ENCODE results near the gene UBE2D3.
"Not testable (repeated sequence)": the region's sequence is repeated elsewhere in the genome, so short reads cannot be mapped to it uniquely, and the experiment has no call there.

The UBE2D3 gene

GRCh38 chr4:102829803-102830202, 2.5 kb upstream of the UBE2D3 start:
- DNase-seq (ENCODE audit: low read depth): no peak

- DNase-seq (ENCODE audit: low read depth): no peak
These were observed 1.1 kb upstream of the UBE2D3 start for GRCh38 chr4:102828497-102828808.

- DNase-seq (ENCODE audit: low read depth): peak; percentile 95
These were observed 534 bp upstream of the UBE2D3 start for GRCh38 chr4:102827674-102828496.

DNA sequence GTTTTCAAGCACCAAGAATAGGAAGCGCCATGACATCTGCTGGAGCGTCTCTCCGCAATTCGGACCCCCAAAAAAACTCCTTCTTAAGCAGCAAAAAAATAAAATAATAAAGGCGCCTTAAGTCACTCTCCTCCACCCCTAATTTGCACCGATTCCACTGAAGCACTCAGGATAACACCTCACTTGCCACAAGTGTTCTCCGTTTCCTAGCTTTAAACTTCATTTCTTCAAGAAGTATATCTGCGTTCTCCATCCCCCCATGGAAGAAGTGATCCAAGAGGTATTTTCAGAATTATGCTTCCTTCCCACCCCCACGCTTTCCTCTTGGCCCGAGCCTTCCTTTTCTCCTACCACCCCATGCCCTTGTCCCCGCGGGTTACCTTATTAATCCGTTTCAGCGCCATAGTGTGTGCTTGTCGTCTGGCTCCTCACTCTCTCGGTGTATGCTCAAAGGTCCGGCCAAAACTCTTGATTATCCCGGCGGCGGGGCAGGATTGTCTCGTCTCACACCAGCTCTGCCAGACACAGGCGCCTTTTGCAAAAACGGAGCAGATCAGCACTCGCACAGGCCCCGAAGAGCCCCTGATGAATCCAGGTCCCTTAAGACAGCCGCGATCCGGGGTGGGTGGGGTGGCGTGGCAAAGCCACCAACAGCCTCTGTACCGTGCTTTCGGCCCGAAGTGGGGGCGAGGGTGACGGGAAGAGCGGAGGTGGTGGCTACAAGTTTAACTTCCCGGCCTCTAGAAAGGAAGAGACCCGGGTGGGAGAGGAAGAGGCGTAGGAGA, 1.1 kb downstream of the UBE2D3 start:
- no peak for DNase-seq (ENCODE audit: low read depth)

GRCh38 chr4:102825261-102826091, 1.9 kb downstream of the UBE2D3 start:
- no peak for DNase-seq (ENCODE audit: low read depth)

- DNase-seq (ENCODE audit: low read depth): no peak
These were observed 3.0 kb downstream of the UBE2D3 start for GRCh38 chr4:102824398-102824797.

DNA sequence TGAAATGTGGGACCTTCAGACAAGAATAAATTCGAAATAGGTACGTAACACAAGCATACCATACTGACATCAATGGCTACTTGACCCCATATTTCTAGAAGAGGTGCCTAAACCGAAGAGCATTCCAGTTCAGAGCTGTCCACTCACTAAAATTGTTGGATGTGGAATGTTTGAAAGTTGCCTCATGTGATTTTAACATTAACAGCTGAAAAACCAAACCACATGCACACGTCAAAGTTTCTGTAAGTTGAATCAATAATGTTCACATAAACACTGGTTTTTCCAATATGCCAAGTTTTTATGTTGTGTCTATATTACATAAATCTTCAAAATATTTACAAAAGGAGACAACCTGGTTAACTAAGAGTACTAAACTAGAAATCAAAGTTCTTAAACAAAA, 3.5 kb downstream of the UBE2D3 start:
- DNase-seq (ENCODE audit: low read depth): no peak

GRCh38 chr4:102823464-102823863, 3.9 kb downstream of the UBE2D3 start:
- DNase-seq (ENCODE audit: low read depth): no peak

- DNase-seq (ENCODE audit: low read depth): no peak
These were observed 7.6 kb downstream of the UBE2D3 start for GRCh38 chr4:102819588-102820365.

- not testable (repeated sequence) for DNase-seq (ENCODE audit: low read depth)
These were observed 8.3 kb downstream of the UBE2D3 start for GRCh38 chr4:102819100-102819499.

DNA sequence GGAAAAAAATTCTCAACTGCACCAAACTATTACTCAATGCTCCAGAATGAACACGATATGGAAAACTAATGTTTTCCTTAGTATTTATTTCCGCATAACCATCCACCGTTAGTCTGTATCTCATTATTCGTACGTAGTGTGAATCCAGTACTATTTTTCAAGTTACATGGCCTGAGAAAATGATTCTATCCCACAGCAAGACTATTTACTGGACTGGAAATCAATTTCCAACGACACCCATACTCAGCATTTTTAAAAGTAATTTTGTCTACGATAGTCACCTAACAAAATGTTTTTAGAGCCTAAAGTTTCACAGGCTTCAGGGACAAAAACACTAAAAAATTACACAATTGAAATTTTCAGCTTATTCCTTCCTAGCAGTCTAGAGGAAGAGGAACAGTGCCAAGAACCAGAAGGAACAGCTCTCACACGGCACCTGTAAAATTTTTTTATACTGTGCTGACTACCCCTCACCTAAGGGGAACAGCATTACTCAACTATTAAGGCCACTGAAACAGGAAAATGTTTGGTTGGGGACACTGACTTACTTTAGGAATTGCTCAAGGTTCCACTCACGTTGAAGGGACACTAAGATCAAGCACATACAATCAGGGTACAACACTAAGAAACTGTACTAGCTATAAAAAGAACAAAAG, 9.6 kb downstream of the UBE2D3 start:
- DNase-seq (ENCODE audit: low read depth): no peak

DNA sequence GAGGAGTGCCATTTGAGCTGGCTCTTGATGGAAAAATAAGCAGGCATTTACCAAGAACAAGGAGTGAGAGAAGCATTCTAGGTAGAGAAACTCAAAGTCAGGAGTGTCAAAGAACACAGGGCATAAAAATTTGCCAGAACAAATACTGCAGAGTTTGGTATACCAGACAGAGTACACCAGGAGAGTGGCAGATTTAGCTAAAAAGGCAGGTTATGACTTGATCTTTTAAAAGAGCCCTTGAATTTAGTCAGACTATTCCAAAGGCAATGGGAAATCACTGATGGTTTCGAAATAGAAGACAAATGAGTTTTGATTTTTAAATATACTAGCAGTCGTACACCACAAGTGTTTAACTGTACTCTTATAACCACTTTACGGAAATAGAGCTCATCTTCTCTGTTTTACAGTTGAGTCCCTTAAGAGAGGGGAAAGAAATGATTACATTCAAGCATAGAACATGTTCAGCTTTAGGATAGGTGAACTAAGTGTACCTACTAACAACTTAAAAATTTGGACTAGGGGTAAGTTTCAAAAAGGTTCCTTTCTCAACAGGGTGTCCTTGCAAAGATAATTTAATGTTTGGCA, 10.2 kb downstream of the UBE2D3 start:
- no peak for DNase-seq (ENCODE audit: low read depth)

DNA sequence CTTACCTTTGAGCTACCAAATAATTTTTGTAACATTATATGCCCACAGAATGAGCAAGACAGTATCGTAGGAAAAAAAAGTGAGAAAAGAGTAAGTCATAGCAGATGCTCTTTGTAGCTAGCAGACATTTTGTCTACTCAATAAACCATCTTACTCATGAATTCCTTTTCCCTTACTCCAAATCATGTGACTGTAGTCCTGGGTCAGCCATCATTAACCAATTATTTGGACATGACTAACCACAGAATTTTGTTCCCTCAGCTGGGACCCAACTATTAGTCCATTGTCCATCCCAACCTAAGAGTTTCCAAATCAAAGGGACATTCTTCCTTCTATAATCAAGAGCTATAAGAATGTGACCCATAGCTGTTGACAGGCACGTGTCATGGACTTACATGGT, 11.4 kb downstream of the UBE2D3 start:
- DNase-seq (ENCODE audit: low read depth): no peak

- no peak for DNase-seq (ENCODE audit: low read depth)
These were observed 17.7 kb downstream of the UBE2D3 start for GRCh38 chr4:102809691-102810090.

GRCh38 chr4:102809190-102809589, 18.2 kb downstream of the UBE2D3 start:
- DNase-seq (ENCODE audit: low read depth): no peak

DNA sequence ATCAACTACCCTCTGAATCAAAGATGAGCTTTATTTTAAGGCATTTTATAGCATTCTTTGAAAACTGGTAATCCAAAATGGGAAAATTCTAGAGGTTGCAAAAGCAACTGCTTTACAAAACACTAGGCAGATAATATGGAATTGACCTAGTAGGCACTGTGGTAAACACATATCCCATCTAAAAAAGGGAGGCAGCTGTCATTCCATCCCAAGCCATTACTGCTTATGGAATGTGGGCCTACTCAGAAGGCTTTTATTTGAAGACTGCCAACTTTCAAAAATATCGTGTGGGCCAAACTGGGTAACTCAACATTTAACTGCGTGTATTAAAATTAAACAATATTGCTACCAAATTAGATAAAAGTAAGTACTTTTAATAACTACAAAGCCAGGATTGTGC, 19.3 kb downstream of the UBE2D3 start:
- DNase-seq (ENCODE audit: low read depth): no peak

DNA sequence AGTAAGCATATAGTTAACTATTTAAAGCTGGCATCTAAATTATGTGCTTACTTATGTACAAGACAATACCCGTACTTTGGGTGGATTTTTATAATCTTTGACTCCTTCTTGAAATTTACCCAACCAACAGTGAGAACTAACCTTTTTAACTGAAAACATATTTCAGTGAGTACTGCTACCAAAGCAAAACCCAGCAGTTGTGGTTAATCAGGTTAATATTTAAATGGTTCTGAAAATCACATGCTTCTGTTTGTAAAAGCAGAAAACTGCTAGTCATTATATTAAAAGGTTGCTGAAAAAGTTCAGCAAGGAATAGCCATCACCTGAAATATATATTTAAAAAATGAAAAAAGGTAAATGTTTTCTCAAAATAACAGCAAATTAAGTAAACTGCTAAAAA, 20.0 kb downstream of the UBE2D3 start:
- DNase-seq (ENCODE audit: low read depth): no peak

DNA sequence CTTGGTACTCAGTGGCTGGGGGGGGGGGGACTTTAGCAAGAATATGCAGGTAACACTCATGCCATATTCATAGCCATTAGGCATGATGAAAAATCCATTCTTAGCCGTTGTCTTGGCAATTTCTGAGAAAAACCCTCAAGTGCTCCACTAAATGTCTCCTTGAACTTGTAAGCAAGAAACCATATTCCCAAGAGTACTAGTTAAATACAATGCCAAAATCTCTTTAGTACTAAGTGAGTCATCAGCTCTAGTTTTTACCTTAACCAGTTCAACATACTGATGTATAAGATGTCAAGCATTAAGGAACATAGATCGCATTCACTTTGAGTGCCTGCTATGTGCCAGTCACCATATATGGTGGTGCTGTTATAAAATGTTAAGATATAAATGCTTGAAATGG, 27.5 kb downstream of the UBE2D3 start:
- no peak for DNase-seq (ENCODE audit: low read depth)

- no peak for DNase-seq (ENCODE audit: low read depth)
These were observed 32.4 kb downstream of the UBE2D3 start for GRCh38 chr4:102794999-102795398.

GRCh38 chr4:102792361-102792936, 34.9 kb downstream of the UBE2D3 start:
- no peak for DNase-seq (ENCODE audit: low read depth)
